Left lobe of liver (tissue), 2 donors: ENCODE results near the gene ST14. TPM values are rescaled to one million over a fixed set of nuclear protein-coding genes. Genes with fewer than 3 reads are reported as not detected.

Experiments
- ATAC-seq: fragments of 200-7000 bp; cut with Tn5 transposase; one replicate; pipeline ENCODE4 v1.9.1; 2020; ENCODE audit warnings: mild to moderate bottlenecking, moderate library complexity
- DNase-seq: peaks from one replicate; pipeline ENCODE4 v3.0.0-alpha.2; 2020; ENCODE audit warnings: low spot score
- total RNA-seq: library from RNA; stranded (reverse); gene quantifications from one replicate; pipeline ENCODE4 v1.2.1, GENCODE V29; 2021
- donor health status: DM: no; HTN: no; CAD: no; lungs with moderate emphysema.
- donor health status: DM: no; HTN: yes; CAD: no.

ST14 gene
- total RNA-seq, 1 donor from 2014 or later: 3.7 TPM

DNA sequence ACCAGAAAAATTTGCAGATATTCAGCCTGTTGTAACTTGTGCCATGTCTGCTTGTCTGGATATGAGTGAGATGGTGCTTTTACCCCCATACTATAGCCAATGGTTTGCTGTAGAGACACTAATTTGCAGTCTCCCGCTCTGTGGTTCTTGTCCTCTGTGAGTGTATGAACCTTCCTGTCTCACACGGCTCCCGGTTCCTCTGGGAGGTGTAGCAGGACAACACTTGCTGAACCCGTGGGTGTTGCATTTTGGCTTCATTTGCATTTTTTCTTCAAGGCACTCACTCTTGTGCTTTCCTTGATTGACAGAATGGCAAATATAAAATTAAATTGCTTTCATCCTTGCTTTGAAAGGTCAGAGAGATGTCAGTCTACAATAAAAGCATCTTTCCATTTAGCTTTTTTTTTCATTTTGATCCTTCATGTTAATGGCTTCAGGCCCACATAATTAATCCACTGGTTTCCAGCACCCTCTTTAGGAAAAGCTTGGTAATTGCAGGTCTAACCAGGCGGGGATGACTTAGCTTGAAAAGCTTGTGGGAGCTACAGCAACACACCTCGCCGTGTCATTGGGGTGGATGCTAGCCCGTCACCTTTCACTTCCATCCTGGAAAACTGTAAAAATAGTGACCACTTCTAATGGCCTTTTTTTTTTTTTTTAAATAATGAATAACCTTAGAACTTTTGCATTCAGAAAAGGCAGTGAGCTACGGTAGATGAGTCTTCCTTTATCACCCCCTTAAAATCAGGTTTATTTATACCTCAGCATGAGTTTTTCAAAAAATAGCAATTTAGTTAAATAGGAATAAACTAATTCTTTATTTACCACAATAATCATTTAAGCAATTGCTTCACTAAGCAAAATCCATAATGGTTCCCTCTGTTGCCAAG is 27.4 kb upstream of the ST14 start:
- DNase-seq (no peak), ATAC-seq (peak; percentile 96)

DNA sequence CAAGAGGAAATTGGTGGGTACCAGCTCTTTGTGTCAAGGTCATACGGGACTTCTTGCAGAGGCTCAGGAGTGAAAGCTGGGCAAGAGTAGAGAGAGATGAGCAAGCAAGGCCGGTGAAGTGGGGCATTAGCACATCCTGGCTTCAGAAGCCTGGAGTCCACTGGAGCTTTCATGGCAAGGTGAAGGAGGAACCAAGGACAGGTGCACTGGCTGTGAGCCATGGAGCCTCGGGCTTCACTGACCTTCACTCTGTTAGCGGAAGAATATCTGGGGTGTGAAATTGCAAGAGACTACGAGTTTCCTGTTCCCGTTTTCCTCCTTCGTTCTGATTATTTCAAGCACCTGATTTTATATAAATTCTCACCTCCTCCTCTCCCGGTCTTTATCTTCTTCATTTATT is 25.9 kb upstream of the ST14 start:
- DNase-seq: no peak
- ATAC-seq: no peak

DNA sequence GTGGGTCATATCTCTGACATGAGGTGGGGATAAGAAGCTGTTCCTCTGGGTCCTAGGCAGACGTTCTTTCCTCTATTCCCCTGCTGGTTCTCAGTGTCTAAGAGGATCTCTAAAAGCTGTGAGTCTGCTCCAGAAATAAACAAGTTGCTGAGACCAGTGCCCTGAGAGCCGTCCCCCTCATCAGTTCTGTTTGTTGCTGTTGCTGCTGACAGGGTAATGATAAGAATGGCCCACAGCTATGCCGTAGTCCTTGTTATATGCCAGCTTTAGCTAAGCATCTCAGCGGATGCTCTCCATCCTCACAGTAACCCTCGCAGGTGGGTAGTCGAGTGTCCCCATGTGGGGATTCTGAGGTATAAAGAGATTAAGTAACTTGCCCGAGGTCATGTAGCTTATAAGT is 23.5 kb upstream of the ST14 start:
- ATAC-seq (no peak), DNase-seq (no peak)

DNA sequence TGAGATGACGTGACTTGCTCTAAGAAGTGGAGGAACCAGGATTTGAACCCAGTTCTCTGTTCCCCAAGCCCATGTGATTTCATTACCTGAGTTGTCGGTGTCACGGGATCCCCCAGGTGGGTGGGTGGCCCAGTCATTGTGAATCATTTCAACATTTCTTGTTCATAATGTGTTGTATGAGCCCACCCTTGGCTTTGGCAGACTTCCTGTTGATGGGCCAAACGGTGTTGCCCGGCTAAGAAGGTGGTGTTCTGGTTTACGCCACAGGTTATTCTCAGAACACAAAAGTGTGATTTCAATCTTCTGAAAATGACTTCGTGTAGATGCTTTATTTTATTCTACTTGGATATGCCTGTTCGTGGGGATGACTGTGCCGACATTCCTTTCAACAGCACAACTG is 21.6 kb upstream of the ST14 start:
- DNase-seq: no peak
- ATAC-seq: no peak

DNA sequence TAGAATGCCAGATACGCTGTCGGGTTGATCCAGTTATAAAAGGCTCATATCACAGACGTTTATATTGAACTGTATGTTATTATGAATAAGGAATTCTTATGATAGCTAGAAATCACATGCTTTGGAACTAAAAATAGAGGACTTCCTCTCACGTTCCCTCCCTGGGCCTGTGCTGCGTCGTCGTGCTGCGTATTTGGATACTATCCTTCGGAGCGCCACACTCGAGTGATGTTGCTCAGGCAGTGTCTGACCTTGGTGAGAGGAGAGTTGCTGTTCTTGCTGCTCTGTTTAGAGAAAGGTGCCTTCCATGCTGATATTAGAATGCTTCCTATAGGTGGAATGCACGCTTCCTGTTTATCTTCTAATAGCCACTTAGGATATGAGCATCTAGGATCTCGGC is 20.2 kb upstream of the ST14 start:
- no peak for ATAC-seq
- no peak for DNase-seq

DNA sequence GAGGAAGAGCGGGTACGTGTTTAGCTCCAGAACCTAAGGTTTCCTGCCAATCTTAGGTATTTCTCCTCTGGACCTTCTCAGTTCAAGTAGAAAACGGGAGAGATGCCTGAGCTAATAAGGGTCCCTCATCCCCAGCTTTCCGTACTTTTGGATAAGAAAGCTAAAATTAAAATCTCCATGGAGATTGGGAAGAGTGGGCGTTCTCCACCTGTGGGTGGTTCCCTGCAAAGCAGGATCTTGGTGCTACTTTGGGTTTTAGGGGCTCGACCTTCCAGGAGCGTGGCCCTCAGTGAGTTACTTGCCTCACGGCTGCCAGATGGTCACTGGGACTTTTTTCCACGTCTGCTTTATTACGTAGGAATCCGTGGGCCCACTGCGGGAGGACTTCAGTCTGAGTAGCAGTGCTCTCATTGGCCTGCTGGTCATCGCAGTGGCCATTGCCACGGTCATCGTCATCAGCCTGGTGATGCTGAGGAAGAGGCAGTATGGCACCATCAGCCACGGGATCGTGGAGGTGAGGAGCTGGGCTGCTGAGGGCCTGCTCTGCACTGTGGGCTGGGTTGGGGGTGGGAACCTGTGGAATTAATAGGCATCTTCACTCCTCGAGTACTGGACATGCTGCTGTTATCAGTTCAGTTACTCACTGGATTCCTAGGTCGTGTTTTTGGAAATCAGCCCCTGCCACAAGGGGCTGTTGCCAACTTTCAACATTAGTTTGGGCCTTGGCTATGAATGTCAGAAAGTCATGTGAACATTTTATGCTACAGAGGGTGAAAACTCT is 17.8 kb upstream of the ST14 start:
- peak; percentile 20 for ATAC-seq
- no peak for DNase-seq

DNA sequence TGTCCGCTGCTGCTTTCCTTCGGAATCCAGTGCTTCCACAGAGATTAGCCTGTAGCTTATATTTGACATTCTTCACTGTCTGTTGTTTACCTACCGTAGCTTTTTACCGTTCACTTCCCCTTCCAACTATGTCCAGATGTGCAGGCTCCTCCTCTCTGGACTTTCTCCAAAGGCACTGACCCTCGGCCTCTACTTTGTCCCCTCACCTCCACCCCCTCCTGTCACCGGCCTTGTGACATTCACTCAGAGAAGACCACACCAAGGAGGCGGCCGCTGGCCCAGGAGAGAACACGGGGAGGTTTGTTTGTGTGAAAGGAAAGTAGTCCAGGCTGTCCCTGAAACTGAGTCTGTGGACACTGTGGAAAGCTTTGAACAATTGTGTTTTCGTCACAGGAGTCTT is 15.4 kb upstream of the ST14 start:
- DNase-seq (peak; percentile 87), ATAC-seq (peak; percentile 68)

DNA sequence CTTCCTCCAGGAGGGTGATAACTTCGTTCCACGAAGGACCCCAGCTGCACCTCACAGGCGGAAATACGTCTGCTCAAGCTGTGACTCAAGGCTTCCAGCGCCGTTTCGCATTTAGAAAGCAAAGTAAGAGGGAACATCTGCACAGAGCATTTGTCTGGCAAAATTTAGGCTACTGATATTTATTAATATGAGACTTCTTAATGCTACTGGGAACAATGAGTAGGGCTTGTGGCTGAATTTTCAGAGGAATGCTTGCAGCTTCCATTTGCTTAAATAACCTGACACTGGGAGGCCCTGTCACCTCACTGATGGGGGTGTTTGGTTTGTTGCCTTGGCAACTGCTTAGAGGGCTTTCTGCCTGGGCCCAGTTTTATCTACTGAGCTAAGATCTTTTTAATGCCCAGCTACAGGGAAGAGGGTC is 14.7 kb upstream of the ST14 start:
- DNase-seq: no peak
- peak; percentile 2 for ATAC-seq

DNA sequence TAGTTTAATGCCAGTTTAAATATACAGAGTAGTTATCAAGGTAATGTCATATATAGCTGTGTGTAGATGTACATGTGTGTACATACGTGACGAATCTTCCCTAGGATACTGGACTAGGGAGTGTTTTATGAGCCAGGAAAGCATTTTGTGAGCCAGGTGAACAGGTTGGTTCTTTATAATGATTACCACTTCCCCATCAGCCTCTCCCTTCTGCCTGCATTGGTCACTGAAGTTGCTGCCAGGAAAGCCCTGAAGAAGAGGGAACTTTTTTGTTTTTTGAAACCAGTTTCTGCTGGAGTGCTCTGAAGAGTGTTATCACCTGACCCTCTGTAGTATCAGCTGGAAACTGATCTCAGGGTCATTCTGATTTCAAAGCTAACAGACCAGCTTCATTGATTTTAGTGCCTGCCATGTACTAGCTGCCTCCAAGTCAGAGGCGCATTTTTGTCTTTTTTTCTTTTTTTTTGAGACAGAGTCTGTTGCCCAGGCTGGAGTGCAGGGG is 14.2 kb upstream of the ST14 start:
- DNase-seq: no peak
- peak; percentile 65 for ATAC-seq

DNA sequence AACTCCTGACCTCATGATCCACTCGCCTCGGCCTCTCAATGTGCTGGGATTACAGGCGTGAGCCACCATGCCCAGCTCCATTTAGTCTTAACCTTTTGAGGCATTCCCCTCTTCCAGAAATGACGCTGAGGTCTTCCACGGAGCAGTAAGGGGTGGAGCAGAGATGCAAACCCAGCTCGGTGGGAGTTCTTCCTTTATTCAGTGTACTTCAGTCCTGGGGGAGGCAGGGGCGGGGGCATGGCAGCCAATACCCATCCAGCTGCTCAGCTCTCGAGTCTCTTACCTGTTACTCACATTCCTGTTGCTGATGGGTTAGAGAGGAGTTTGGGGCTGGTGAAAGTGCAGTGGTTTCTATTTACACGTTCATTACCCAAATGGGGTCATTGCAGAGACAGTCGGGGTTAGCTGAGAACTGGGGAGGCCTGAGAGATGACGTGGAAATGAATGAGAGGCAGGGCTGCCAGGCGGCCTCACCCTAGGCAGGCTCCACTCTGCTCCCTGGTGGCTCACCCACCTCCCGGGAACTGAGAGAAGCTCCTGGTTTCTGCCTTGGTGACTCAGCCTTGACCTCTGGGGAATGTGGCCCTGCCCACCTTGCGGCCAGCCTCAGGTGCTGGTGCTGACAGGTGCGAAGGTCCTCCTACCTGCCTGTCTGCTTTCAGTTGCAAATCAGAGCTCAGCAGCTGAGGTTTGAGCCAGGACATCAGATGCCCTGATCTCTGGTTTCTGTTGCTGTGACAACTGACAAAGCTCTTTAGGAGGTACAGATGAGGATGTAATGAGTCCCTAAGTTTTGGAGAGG is 13.4 kb upstream of the ST14 start:
- DNase-seq: peak; percentile 55
- ATAC-seq: peak; percentile 39

DNA sequence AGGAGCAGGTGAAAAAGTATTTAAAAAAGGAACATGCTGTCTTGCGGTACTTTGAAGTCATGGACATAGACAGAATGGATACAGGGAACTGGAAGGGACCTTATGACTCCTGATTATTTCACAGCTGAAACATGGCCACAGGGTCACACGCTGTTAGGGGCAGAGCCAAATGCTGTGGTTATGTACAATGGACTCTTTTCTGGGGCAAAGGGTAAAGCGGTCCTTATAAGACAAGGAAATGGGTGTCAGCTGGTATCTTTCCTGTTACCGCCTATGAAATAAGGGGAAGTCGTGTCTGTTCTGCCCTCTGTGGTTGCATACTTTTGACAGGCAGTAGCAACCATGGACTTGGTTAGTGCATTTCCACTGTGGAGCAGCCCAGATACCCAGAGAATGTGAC is 12.8 kb upstream of the ST14 start:
- no peak for DNase-seq
- peak; percentile 42 for ATAC-seq

DNA sequence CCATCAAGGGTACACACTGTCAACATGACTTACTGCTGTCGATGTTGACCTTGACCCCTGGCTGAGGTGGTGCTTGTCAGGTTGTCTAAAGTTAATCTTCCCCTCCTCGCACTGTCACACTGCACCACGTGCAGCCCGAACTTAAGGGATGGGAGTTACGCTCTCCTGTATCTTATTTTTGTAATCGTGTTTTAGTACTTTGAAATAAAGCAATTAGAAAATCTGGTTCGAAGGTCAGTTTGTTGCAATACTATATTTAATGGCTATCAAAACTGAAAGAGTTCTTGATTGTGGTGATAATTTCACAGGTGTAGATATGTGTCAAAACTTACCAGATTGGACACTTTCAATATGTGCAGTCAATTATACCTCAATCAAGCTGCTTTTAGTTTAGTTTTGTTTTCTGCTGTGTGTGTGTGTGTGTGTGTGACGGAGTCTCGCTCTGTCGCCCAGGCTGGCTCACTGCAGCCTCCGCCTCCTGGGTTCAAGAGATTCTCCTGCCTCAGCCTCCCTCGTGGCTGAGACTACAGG is 10.7 kb upstream of the ST14 start:
- DNase-seq (no peak), ATAC-seq (no peak)

DNA sequence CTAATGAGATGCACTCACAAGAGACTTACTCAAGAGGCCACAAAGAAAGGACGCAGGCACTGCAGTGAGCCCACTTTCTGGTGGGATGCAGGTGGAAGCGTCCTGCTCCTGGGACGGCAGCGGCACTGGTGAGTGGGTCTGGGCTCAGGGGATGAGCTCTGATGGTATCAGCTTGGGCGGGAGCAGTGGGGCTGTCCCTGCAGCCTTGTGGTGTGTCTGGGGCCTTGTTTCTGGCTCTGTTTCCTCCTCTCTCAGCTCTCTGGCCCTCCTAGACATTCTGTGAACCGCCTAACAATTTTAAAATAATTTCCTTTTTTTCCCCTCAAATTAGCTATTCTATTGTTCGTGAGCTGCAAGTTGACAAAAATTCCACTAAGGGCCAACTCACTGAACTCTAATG is 8.8 kb upstream of the ST14 start:
- no peak for ATAC-seq

DNA sequence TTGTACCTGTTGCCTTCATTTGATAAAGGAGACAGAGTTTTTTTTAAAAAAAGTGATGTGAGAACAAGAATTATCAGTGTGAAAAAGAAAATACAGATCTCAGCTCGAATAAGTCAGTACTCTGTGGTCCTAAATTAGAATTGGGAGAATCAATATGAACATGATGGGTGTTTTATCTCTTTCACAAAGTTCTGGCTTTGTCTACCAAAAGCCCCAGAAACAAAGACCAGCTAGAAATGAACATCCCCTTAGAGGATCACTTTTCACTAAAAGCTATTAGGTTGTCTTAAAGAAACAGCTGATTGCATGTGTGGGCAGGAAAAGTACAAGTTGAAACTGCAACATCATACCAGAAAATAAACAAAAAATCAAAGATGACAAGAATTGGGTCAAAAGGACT is 8.4 kb upstream of the ST14 start:
- ATAC-seq (no peak), DNase-seq (no peak)

More for the DNA sequence above, 8.8 kb upstream of the ST14 start:
- no peak for DNase-seq

DNA sequence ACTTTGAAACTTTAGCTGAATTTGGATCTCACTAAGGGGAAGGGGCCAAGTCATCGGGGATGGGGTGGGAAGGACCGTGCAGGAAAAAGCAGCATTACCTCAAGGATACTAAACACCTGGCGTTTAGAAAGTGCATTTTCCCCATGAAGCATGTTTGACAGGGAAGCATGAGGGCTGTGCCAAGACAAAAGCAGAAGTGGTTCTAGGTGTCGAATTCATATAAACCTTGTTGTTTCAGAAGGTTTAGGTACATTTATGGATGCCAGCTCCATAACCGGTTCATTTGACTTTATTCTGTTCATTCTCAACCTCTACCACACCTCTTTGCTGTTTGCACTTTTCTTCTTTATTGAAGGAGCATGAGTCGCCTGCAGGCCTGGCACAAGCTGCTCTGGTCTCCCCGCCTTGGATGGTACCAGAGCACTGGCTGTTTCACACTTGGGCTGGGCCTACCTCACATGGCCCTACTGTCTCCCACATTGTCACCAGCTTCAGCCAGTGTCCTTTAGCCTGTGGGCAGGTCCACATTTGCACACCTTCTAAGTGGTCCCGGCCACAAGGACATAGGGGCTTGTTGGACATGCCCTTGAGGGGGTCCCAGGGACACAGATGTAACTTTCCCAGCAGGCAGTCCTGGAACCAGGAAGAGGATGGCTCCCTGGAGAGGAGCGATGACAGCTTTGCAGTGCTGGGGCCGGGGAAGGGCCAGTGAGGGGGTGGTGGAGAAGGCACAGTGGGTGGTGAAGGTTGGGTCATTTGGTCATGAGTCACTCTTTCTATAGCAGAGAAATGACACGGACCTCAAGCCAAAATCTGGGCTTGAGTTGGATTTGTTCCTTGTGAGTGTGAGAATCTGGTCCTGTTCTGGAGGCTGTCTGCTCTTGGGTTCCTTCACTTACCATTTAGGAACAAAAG is 3.2 kb upstream of the ST14 start:
- ATAC-seq (no peak), DNase-seq (no peak)

DNA sequence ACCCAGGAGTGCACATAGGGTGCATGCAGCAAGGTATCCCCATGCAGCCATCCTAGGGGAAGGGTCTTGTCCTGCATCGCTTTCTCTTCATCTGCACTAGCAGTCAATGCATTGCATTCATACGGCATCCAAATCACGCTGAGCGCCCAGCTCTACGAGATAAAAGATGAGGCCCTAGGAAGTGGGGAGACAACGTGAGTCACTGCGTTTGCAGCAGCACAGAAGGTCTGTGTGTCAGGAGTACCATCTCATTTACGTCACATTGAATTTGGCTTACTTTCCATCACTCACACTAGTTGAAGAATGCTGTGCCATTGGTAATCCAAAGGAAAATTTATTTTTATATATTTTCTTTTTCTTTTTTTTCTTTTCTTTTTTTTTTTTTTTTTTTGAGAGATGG is 2.5 kb upstream of the ST14 start:
- no peak for DNase-seq

DNA sequence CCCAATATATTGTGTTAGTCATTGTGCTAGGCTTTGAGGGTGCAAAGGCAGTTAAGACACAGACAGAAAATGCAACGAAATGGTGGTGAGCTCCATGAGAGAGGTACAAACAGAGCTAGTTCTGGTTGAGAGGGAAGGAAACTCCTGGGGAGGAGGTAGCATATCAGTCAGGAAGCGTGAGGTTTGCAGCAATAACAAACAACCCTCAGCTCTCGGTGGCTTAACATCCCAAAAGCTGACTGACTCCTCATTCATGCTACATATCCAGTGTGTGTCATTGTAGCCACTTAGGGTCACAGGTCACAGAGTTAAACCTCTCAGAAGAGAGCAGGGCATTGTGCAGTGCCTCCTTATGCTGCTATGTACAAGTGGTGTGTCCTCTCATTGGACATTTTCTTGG is 1.7 kb upstream of the ST14 start:
- DNase-seq: no peak

More for the DNA sequence above, 2.5 kb upstream of the ST14 start:
- no peak for ATAC-seq

DNA sequence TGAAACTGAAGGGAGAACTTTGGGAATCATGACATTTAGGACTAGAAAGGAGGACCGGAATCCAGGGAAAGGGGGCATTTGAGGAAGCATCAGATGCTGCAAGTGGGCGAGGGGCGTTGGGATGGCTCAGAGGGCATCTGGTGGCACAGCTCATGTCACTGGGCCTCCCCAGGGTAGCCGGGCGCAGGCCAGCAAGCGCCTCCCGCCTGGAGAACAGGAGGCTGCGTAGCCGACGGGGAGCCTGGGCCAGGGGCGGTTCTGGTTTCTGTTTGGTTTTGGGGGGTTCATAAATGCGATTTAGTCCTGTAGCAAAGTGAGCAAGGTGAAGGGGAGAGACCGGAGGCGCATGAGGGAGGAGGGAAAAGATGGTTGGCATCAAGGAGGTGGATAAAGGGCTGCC is 443 bp upstream of the ST14 start:
- ATAC-seq (no peak), DNase-seq (no peak)

More for the DNA sequence above, 1.7 kb upstream of the ST14 start:
- no peak for ATAC-seq

DNA sequence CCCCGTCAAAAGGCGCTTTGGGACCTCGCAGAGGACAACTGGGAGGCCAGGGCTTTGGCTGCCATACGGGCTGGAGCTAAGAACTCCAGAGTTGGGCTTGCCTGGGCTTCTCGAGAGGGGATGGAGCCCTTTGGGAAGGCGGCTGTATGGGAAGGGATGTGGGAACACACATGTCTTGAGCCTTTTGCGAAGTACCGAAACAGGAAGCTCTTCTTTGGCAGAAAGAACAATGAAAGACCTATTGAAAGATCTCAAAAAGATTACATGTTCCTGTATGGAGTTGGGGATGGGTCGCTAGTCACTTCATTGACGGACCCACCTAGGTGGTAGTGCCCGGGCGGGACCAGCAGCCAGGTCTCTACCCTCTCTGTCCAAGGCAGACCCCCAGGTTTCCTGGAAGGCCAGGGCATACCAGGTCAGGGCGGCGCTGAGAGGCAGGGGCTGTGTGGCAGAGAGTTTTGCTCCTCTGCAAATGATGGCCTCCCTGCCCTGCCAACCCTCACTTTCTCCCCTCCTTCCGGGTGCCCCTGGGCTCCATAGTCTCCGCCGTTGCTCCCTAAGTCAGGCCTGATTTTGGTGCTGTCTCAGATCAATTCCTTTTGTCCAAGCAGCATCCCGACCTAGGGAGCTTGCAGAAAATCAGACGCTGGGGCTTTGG is 1.0 kb downstream of the ST14 start:
- DNase-seq: no peak
- ATAC-seq: no peak
